OCI-LY7 (cell line): Measurements from ENCODE around the gene SEPHS1.

ENCODE experiments used
- CTCF ChIP-seq: fragments of 200-600 bp; sonication (generic); conservative IDR thresholded peaks from 2 replicates; pipeline ENCODE4 v1.5.1; 2014; ENCODE audit warnings: mild to moderate bottlenecking, antibody characterized with exemption, low read length, moderate library complexity, mixed read lengths
- EZH2phosphoT487 ChIP-seq: fragments of 200-600 bp; sonication (generic); IDR thresholded peaks from 2 replicates; pipeline ENCODE4 v1.6.1; 2018; ENCODE audit warnings: low read depth, borderline replicate concordance, mild to moderate bottlenecking, mixed run types, antibody characterized with exemption, low read length, moderate library complexity, mixed read lengths

- TF ChIP-seq CTCF: no peak
- no peak for TF ChIP-seq EZH2phosphoT487
Observed at GRCh38 chr10:13376297-13376696, 28.2 kb upstream of the SEPHS1 start.
